Hematopoietic multipotent progenitor cell treated with erythropoietin and hydrocortisone succinate and interleukin-3 and kit ligand, for 6 days (in vitro differentiated cells): Measurements from ENCODE around the gene MCUB.
"Not testable (repeated sequence)": the region's sequence is repeated elsewhere in the genome, so short reads cannot be mapped to it uniquely, and the experiment has no call there.

Experiments used
- DNase-seq: peaks from one replicate; pipeline ENCODE4 v3.0.0-alpha.2; 2015

Gene MCUB

GRCh38 chr4:109559983-109560686 is at the start of gene MCUB:
Gene MCUB (plus strand): TSS chr4:109560246. CDS start chr4:109560338, 92 bp downstream.
- peak; percentile 94 for DNase-seq

GRCh38 chr4:109510687-109511086 is 49.4 kb upstream of the MCUB start:
- no peak for DNase-seq

GRCh38 chr4:109511414-109511813 is 48.6 kb upstream of the MCUB start:
- DNase-seq: no peak

- DNase-seq: not testable (repeated sequence)
Observed at GRCh38 chr4:109513368-109513767, 46.7 kb upstream of the MCUB start.

- no peak for DNase-seq
Observed at GRCh38 chr4:109532182-109532581, 27.9 kb upstream of the MCUB start.

GRCh38 chr4:109545401-109545800 is 14.6 kb upstream of the MCUB start:
- DNase-seq: no peak

GRCh38 chr4:109547394-109547793 is 12.7 kb upstream of the MCUB start:
- DNase-seq: no peak

GRCh38 chr4:109548655-109549054 is 11.4 kb upstream of the MCUB start:
- DNase-seq: no peak

GRCh38 chr4:109552237-109552636 is 7.8 kb upstream of the MCUB start:
- DNase-seq: peak; percentile 26

- DNase-seq: no peak
Observed at GRCh38 chr4:109553130-109553529, 6.9 kb upstream of the MCUB start.

GRCh38 chr4:109554971-109555370 is 5.1 kb upstream of the MCUB start:
- no peak for DNase-seq

GRCh38 chr4:109557433-109557832 is 2.6 kb upstream of the MCUB start:
- DNase-seq: no peak

GRCh38 chr4:109558095-109558494 is 2.0 kb upstream of the MCUB start:
- peak; percentile 12 for DNase-seq

- DNase-seq: no peak
Observed at GRCh38 chr4:109559625-109559982, 442 bp upstream of the MCUB start.

GRCh38 chr4:109560687-109561461 is 828 bp downstream of the MCUB start:
- DNase-seq: peak; percentile 65

- DNase-seq: peak; percentile 11
Observed at GRCh38 chr4:109562457-109563239, 2.6 kb downstream of the MCUB start.

- DNase-seq: no peak
Observed at GRCh38 chr4:109571494-109571893, 11.4 kb downstream of the MCUB start.

GRCh38 chr4:109572154-109572553 is 12.1 kb downstream of the MCUB start:
- no peak for DNase-seq

- peak; percentile 75 for DNase-seq
Observed at GRCh38 chr4:109574443-109574850, 14.4 kb downstream of the MCUB start.

GRCh38 chr4:109574931-109575804 is 15.1 kb downstream of the MCUB start:
- peak; percentile 34 for DNase-seq

GRCh38 chr4:109576462-109576861 is 16.4 kb downstream of the MCUB start:
- DNase-seq: peak; percentile 74

- no peak for DNase-seq
Observed at GRCh38 chr4:109578846-109579245, 18.8 kb downstream of the MCUB start.

- DNase-seq: not testable (repeated sequence)
Observed at GRCh38 chr4:109579997-109580396, 20.0 kb downstream of the MCUB start.
